HG03060 (cell line): ENCODE data around the gene UNC93A.
"Not testable (repeated sequence)": the region's sequence is repeated elsewhere in the genome, so short reads cannot be mapped to it uniquely, and the experiment has no call there.

Experiments
- ATAC-seq: cut with Tn5 transposase; IDR thresholded peaks from one replicate; pipeline ENCODE4 v1.9.1; 2021; ENCODE audit warnings: low read depth, moderate number of reproducible peaks; ENCODE audit not compliant: unreplicated experiment

Gene UNC93A

GRCh38 chr6:167307342-167307955 is 16.3 kb downstream of the UNC93A start:
- ATAC-seq, result no peak

- no peak for ATAC-seq
Observed at GRCh38 chr6:167308207-167308606, 17.1 kb downstream of the UNC93A start.

GRCh38 chr6:167309355-167310192 is 18.5 kb downstream of the UNC93A start:
- not testable (repeated sequence) for ATAC-seq

- no peak for ATAC-seq
Observed at GRCh38 chr6:167311286-167311685, 20.2 kb downstream of the UNC93A start.

- ATAC-seq, result not testable (repeated sequence)
Observed at GRCh38 chr6:167311691-167312090, 20.6 kb downstream of the UNC93A start.

- ATAC-seq, result no peak
Observed at GRCh38 chr6:167314180-167314821, 23.2 kb downstream of the UNC93A start.

- ATAC-seq, result no peak
Observed at GRCh38 chr6:167317172-167317571, 26.1 kb downstream of the UNC93A start.

GRCh38 chr6:167318354-167318753 is 27.2 kb downstream of the UNC93A start:
- ATAC-seq, result not testable (repeated sequence)

- not testable (repeated sequence) for ATAC-seq
Observed at GRCh38 chr6:167318856-167319255, 27.7 kb downstream of the UNC93A start.

GRCh38 chr6:167319856-167320753 is 29.0 kb downstream of the UNC93A start:
- ATAC-seq, result not testable (repeated sequence)

- not testable (repeated sequence) for ATAC-seq
Observed at GRCh38 chr6:167320754-167321056, 29.6 kb downstream of the UNC93A start.

- ATAC-seq, result not testable (repeated sequence)
Observed at GRCh38 chr6:167321185-167321584, 30.1 kb downstream of the UNC93A start.

- ATAC-seq, result no peak
Observed at GRCh38 chr6:167323111-167323510, 32.0 kb downstream of the UNC93A start.

GRCh38 chr6:167324111-167324510 is 33.0 kb downstream of the UNC93A start:
- no peak for ATAC-seq

GRCh38 chr6:167325766-167326165 is 34.7 kb downstream of the UNC93A start:
- no peak for ATAC-seq

GRCh38 chr6:167327391-167327790 is 36.3 kb downstream of the UNC93A start:
- ATAC-seq, result no peak

GRCh38 chr6:167328086-167328485 is 37.0 kb downstream of the UNC93A start:
- ATAC-seq, result no peak

GRCh38 chr6:167329014-167329413 is 37.9 kb downstream of the UNC93A start:
- no peak for ATAC-seq

- ATAC-seq, result no peak
Observed at GRCh38 chr6:167330750-167331149, 39.6 kb downstream of the UNC93A start.

- no peak for ATAC-seq
Observed at GRCh38 chr6:167331565-167331964, 40.5 kb downstream of the UNC93A start.
